Activated T-helper 2 cell treated with anti-CD3 and anti-CD28 coated beads, Interferon-gamma antibody, Interleukin-2, Interleukin-4, amounts not matched to agents 10 μg/mL and 5 μg/mL and 100 μg/mL, durations not matched to agents 14 hours and 24 hours and 36 hours (primary cell): ENCODE results near the gene FAM168B. TPM values are rescaled to one million over a fixed set of nuclear protein-coding genes. Genes with fewer than 3 reads are reported as not detected.

Experiments used
- DNase-seq: peaks from one replicate; pipeline ENCODE4 v3.0.0; 2021; ENCODE audit warnings: low spot score
- H3K27ac Mint-ChIP-seq: one replicate; pipeline ENCODE4 v1.8.0; 2021; ENCODE audit warnings: mixed read lengths
- H3K27me3 Mint-ChIP-seq: one replicate; pipeline ENCODE4 v1.8.0; 2021; ENCODE audit warnings: low read depth, mixed read lengths
- H3K36me3 Mint-ChIP-seq: one replicate; pipeline ENCODE4 v1.8.0; 2021; ENCODE audit warnings: low read depth, mixed read lengths
- H3K4me1 Mint-ChIP-seq: one replicate; pipeline ENCODE4 v1.8.0; 2021; ENCODE audit warnings: low read depth, mixed read lengths
- H3K4me3 Mint-ChIP-seq: one replicate; pipeline ENCODE4 v1.8.0; 2021; ENCODE audit warnings: low read depth, mild to moderate bottlenecking, moderate library complexity, mixed read lengths
- H3K9me3 Mint-ChIP-seq: one replicate; pipeline ENCODE4 v1.8.0; 2021; ENCODE audit warnings: mixed read lengths
- intact Hi-C: fragments of 100-400 bp; cut with micrococcal nuclease; formaldehyde crosslinking; loops from one replicate; pipeline ENCODE4 v1.15.1; 2023
- total RNA-seq: library from RNA; stranded (reverse); gene quantifications from 2 replicates; pipeline ENCODE4 v1.2.3, GENCODE V29; 2022

Gene FAM168B
- total RNA-seq, 1 donor from 2014 or later: 70.3 TPM

GRCh38 chr2:131030478-131030971 lies 62.7 kb downstream of the FAM168B start:
- peaks cover 27% of the 10 kb centered on the region for H3K27me3 Mint-ChIP-seq
- H3K4me3 Mint-ChIP-seq: no peak overlapping the region
- no peak overlapping the region for H3K27ac Mint-ChIP-seq

GRCh38 chr2:131029812-131030211 lies 63.4 kb downstream of the FAM168B start:
- Mint-ChIP-seq H3K27me3 (peaks cover 29% of the 10 kb centered on the region), H3K9me3 (no peaks in the 10 kb centered on the region), H3K4me1 (no peaks in the 10 kb centered on the region), H3K4me3 (no peak overlapping the region), H3K27ac (no peak overlapping the region), H3K36me3 (no peaks in the 10 kb centered on the region)
- intact Hi-C loops: no loop called here
- DNase-seq: peak; percentile 6

More at GRCh38 chr2:131030478-131030971, 62.7 kb downstream of the FAM168B start:
- intact Hi-C loops: no loop called here
- no peak for DNase-seq
- Mint-ChIP-seq H3K9me3 (no peaks in the 10 kb centered on the region), H3K4me1 (no peaks in the 10 kb centered on the region), H3K36me3 (no peaks in the 10 kb centered on the region)

- intact Hi-C loops: no loop called here
- Mint-ChIP-seq H3K4me1 (no peaks in the 10 kb centered on the region), H3K9me3 (no peaks in the 10 kb centered on the region), H3K36me3 (no peaks in the 10 kb centered on the region), H3K27me3 (peaks cover 15% of the 10 kb centered on the region), H3K27ac (no peak overlapping the region), H3K4me3 (no peak overlapping the region)
- peak; percentile 5 for DNase-seq
These were observed 65.4 kb downstream of the FAM168B start for GRCh38 chr2:131027566-131028528.

- H3K27me3 Mint-ChIP-seq: peaks cover 16% of the 10 kb centered on the region
These were observed 66.3 kb downstream of the FAM168B start for GRCh38 chr2:131026919-131027318.

GRCh38 chr2:131023758-131024157 lies 69.5 kb downstream of the FAM168B start:
- no peaks in the 10 kb centered on the region for H3K36me3 Mint-ChIP-seq
- H3K27me3 Mint-ChIP-seq: peaks cover 20% of the 10 kb centered on the region
- no peak overlapping the region for H3K27ac Mint-ChIP-seq
- H3K9me3 Mint-ChIP-seq: no peaks in the 10 kb centered on the region
- no peak for DNase-seq
- no peak overlapping the region for H3K4me3 Mint-ChIP-seq
- H3K4me1 Mint-ChIP-seq: no peaks in the 10 kb centered on the region
- intact Hi-C loops: no loop called here

More at GRCh38 chr2:131026919-131027318, 66.3 kb downstream of the FAM168B start:
- DNase-seq: no peak
- Mint-ChIP-seq H3K4me3 (no peak overlapping the region), H3K9me3 (no peaks in the 10 kb centered on the region), H3K4me1 (no peaks in the 10 kb centered on the region), H3K36me3 (no peaks in the 10 kb centered on the region), H3K27ac (no peak overlapping the region)
- intact Hi-C loops: no loop called here

- intact Hi-C loops: no loop called here
- H3K27ac Mint-ChIP-seq: no peak overlapping the region
- H3K9me3 Mint-ChIP-seq: no peaks in the 10 kb centered on the region
- H3K27me3 Mint-ChIP-seq: peaks cover 26% of the 10 kb centered on the region
- no peak overlapping the region for H3K4me3 Mint-ChIP-seq
- no peaks in the 10 kb centered on the region for H3K4me1 Mint-ChIP-seq
- no peak for DNase-seq
- no peaks in the 10 kb centered on the region for H3K36me3 Mint-ChIP-seq
These were observed 70.5 kb downstream of the FAM168B start for GRCh38 chr2:131022731-131023130.

- Mint-ChIP-seq H3K4me1 (no peaks in the 10 kb centered on the region), H3K36me3 (no peaks in the 10 kb centered on the region), H3K4me3 (no peak overlapping the region), H3K27ac (no peak overlapping the region), H3K27me3 (peaks cover 23% of the 10 kb centered on the region), H3K9me3 (no peaks in the 10 kb centered on the region)
- no peak for DNase-seq
- intact Hi-C loops: no loop called here
These were observed 76.2 kb downstream of the FAM168B start for GRCh38 chr2:131016826-131017741.

GRCh38 chr2:131015764-131016163 lies 77.5 kb downstream of the FAM168B start:
- Mint-ChIP-seq H3K4me1 (peaks cover 5% of the 10 kb centered on the region), H3K36me3 (no peaks in the 10 kb centered on the region), H3K27me3 (peaks cover 27% of the 10 kb centered on the region), H3K4me3 (no peak overlapping the region), H3K9me3 (no peaks in the 10 kb centered on the region), H3K27ac (no peak overlapping the region)
- intact Hi-C loops: no loop called here
- no peak for DNase-seq

- intact Hi-C loops: no loop called here
- Mint-ChIP-seq H3K27ac (no peak overlapping the region), H3K9me3 (no peaks in the 10 kb centered on the region), H3K27me3 (peaks cover 43% of the 10 kb centered on the region), H3K4me3 (no peak overlapping the region), H3K4me1 (peaks cover 21% of the 10 kb centered on the region), H3K36me3 (no peaks in the 10 kb centered on the region)
- no peak for DNase-seq
These were observed 79.1 kb downstream of the FAM168B start for GRCh38 chr2:131014141-131014540.

- no peak for DNase-seq
- H3K4me3 Mint-ChIP-seq: no peak overlapping the region
- H3K27me3 Mint-ChIP-seq: peaks cover 34% of the 10 kb centered on the region
- H3K4me1 Mint-ChIP-seq: peaks cover 25% of the 10 kb centered on the region
- intact Hi-C loops: no loop called here
- H3K9me3 Mint-ChIP-seq: no peaks in the 10 kb centered on the region
- H3K27ac Mint-ChIP-seq: no peak overlapping the region
- H3K36me3 Mint-ChIP-seq: no peaks in the 10 kb centered on the region
These were observed 81.8 kb downstream of the FAM168B start for GRCh38 chr2:131011486-131011885.

- H3K27ac Mint-ChIP-seq: no peak overlapping the region
- no peaks in the 10 kb centered on the region for H3K36me3 Mint-ChIP-seq
- H3K9me3 Mint-ChIP-seq: no peaks in the 10 kb centered on the region
- peaks cover 25% of the 10 kb centered on the region for H3K4me1 Mint-ChIP-seq
- no peak overlapping the region for H3K4me3 Mint-ChIP-seq
- DNase-seq: no peak
- H3K27me3 Mint-ChIP-seq: peaks cover 34% of the 10 kb centered on the region
- intact Hi-C loops: no loop called here
These were observed 82.7 kb downstream of the FAM168B start for GRCh38 chr2:131010566-131010965.

- DNase-seq: no peak
- Mint-ChIP-seq H3K27ac (no peak overlapping the region), H3K4me3 (no peak overlapping the region), H3K27me3 (peaks cover 34% of the 10 kb centered on the region), H3K4me1 (peaks cover 25% of the 10 kb centered on the region), H3K9me3 (no peaks in the 10 kb centered on the region), H3K36me3 (no peaks in the 10 kb centered on the region)
- intact Hi-C loops: no loop called here
These were observed 83.4 kb downstream of the FAM168B start for GRCh38 chr2:131009713-131010475.
